H1 (cell line): ENCODE measurements around the gene DNAJB13. TPM values are rescaled to one million over a fixed set of nuclear protein-coding genes. Genes with fewer than 3 reads are reported as not detected.

ENCODE experiments used
- ASH2L ChIP-seq: fragments of 200-600, 300-600 bp; sonication (generic); IDR thresholded peaks from one replicate; pipeline ENCODE4 v1.7.1; 2017; ENCODE audit warnings: low read length
- CHD1 ChIP-seq: IDR thresholded peaks from 2 replicates; pipeline ENCODE4 v1.6.1; 2012; ENCODE audit warnings: low read depth, low read length, improper control_type of control experiment
- MAFK ChIP-seq: IDR thresholded peaks from 2 replicates; pipeline ENCODE4 v1.6.1; 2012; ENCODE audit warnings: low read depth, mild to moderate bottlenecking, improper control_type of control experiment, low read length
- NRF1 ChIP-seq: IDR thresholded peaks from 2 replicates; pipeline ENCODE4 v1.6.1; 2011; ENCODE audit warnings: mild to moderate bottlenecking, low read depth, low read length, improper control_type of control experiment
- RXRA ChIP-seq: IDR thresholded peaks from 2 replicates; pipeline ENCODE4 v1.6.1; 2011; ENCODE audit warnings: low read depth, mild to moderate bottlenecking, low read length, moderate library complexity; ENCODE audit not compliant: insufficient read depth
- SIX5 ChIP-seq: IDR thresholded peaks from 2 replicates; pipeline ENCODE4 v1.6.1; 2011; ENCODE audit warnings: mild to moderate bottlenecking, low read depth, low read length
- TCF12 ChIP-seq: IDR thresholded peaks from 2 replicates; pipeline ENCODE4 v1.6.1; 2011; ENCODE audit warnings: low read depth, mild to moderate bottlenecking, low read length
- polyA plus RNA-seq, 7 experiments: library from polyadenylated mRNA; depleted of rRNA in 3 of 7; stranded (reverse) in 5 of 7; unstranded in 2 of 7; fragments of >200 nt in 5 of 7; fragments of 200-250 nt in 2 of 7; gene quantifications; 1 replicate in 5 of 7; 2 replicates in 1 of 7; 4 replicates in 1 of 7; pipeline versions ENCODE4 v1.2.1 to v1.2.3, GENCODE V29; 2011 to 2013; ENCODE audit warnings: missing spikeins in 2 of 7, mixed read lengths in 2 of 7
- total RNA-seq: library from RNA; stranded (reverse); fragmentation: NEBNext Ultra II Directional; extraction: Animal tissue kit (Norgen Biotek cat#: 25700); gene quantifications from 2 replicates; pipeline ENCODE4 v1.2.1, GENCODE V29; 2021
- TF ChIP-seq, protein P1 (sequence below): fragments of 300-600 bp; sonication (generic); IDR thresholded peaks from 2 replicates; pipeline ENCODE4 v1.7.1; 2012; ENCODE audit warnings: low read length, moderate library complexity, mild to moderate bottlenecking, inconsistent platforms; ENCODE audit not compliant: insufficient replicate concordance

The DNAJB13 gene
- total and polyA plus RNA-seq, 2 of the 8 experiments (the other 6 are each of a cell fraction or from before 2014, with no cell fraction given): 0.27 TPM; not detected in 1

DNA sequence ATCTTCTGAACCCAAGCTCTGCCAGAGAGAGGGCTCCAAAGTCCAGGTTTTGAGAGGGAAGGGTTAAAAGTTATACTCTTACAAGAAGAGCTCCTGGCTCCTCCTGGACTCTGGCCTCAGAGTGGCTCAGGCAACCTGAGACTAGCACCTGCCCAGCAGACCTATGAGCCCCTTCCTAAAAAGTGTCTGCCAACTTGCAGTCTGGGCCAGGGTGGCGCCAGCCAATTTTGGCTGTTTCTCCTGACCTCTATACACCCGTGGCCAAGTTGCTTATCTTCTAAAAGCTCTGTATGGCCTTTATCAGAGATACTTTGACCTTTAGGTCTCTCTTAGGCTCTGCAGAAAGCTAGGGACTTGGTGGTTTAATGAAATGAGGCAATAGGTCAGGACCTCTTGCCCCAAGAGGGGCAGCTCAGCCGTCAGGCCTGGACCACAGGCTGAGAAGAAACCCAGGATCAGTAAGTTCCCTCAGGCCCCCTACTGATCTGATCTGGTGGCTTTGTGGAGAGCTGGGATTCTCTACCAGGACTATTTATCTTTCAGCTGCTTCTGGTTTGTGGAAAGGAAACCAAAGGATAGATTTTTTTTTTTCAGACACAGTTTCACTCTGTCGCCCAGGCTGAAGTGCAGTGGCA, 68.4 kb downstream of the DNAJB13 start (continued):
- TF ChIP-seq, protein P1, sequence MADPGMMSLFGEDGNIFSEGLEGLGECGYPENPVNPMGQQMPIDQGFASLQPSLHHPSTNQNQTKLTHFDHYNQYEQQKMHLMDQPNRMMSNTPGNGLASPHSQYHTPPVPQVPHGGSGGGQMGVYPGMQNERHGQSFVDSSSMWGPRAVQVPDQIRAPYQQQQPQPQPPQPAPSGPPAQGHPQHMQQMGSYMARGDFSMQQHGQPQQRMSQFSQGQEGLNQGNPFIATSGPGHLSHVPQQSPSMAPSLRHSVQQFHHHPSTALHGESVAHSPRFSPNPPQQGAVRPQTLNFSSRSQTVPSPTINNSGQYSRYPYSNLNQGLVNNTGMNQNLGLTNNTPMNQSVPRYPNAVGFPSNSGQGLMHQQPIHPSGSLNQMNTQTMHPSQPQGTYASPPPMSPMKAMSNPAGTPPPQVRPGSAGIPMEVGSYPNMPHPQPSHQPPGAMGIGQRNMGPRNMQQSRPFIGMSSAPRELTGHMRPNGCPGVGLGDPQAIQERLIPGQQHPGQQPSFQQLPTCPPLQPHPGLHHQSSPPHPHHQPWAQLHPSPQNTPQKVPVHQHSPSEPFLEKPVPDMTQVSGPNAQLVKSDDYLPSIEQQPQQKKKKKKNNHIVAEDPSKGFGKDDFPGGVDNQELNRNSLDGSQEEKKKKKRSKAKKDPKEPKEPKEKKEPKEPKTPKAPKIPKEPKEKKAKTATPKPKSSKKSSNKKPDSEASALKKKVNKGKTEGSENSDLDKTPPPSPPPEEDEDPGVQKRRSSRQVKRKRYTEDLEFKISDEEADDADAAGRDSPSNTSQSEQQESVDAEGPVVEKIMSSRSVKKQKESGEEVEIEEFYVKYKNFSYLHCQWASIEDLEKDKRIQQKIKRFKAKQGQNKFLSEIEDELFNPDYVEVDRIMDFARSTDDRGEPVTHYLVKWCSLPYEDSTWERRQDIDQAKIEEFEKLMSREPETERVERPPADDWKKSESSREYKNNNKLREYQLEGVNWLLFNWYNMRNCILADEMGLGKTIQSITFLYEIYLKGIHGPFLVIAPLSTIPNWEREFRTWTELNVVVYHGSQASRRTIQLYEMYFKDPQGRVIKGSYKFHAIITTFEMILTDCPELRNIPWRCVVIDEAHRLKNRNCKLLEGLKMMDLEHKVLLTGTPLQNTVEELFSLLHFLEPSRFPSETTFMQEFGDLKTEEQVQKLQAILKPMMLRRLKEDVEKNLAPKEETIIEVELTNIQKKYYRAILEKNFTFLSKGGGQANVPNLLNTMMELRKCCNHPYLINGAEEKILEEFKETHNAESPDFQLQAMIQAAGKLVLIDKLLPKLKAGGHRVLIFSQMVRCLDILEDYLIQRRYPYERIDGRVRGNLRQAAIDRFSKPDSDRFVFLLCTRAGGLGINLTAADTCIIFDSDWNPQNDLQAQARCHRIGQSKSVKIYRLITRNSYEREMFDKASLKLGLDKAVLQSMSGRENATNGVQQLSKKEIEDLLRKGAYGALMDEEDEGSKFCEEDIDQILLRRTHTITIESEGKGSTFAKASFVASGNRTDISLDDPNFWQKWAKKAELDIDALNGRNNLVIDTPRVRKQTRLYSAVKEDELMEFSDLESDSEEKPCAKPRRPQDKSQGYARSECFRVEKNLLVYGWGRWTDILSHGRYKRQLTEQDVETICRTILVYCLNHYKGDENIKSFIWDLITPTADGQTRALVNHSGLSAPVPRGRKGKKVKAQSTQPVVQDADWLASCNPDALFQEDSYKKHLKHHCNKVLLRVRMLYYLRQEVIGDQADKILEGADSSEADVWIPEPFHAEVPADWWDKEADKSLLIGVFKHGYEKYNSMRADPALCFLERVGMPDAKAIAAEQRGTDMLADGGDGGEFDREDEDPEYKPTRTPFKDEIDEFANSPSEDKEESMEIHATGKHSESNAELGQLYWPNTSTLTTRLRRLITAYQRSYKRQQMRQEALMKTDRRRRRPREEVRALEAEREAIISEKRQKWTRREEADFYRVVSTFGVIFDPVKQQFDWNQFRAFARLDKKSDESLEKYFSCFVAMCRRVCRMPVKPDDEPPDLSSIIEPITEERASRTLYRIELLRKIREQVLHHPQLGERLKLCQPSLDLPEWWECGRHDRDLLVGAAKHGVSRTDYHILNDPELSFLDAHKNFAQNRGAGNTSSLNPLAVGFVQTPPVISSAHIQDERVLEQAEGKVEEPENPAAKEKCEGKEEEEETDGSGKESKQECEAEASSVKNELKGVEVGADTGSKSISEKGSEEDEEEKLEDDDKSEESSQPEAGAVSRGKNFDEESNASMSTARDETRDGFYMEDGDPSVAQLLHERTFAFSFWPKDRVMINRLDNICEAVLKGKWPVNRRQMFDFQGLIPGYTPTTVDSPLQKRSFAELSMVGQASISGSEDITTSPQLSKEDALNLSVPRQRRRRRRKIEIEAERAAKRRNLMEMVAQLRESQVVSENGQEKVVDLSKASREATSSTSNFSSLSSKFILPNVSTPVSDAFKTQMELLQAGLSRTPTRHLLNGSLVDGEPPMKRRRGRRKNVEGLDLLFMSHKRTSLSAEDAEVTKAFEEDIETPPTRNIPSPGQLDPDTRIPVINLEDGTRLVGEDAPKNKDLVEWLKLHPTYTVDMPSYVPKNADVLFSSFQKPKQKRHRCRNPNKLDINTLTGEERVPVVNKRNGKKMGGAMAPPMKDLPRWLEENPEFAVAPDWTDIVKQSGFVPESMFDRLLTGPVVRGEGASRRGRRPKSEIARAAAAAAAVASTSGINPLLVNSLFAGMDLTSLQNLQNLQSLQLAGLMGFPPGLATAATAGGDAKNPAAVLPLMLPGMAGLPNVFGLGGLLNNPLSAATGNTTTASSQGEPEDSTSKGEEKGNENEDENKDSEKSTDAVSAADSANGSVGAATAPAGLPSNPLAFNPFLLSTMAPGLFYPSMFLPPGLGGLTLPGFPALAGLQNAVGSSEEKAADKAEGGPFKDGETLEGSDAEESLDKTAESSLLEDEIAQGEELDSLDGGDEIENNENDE: no peak
- TF ChIP-seq MAFK: no peak
- no peak for TF ChIP-seq NRF1
- TF ChIP-seq RXRA: no peak
- no peak for TF ChIP-seq SIX5
- TF ChIP-seq ASH2L: no peak
- no peak for TF ChIP-seq CHD1
- no peak for TF ChIP-seq TCF12
